Endothelial cell of umbilical vein (primary cell): Measurements from ENCODE around the gene OR2A14.

Experiments
- CTCF ChIP-seq, 2 donors: IDR thresholded peaks; 1 replicate in 1 of 2; 2 replicates in 1 of 2; pipeline ENCODE4 v1.5.1; 2011; ENCODE audit warnings: low read length in 2 of 2, mild to moderate bottlenecking in 2 of 2, moderate library complexity in 2 of 2, control low read depth in 1 of 2, inconsistent platforms in 1 of 2, low read depth in 1 of 2; ENCODE audit not compliant: insufficient read depth in 1 of 2; ENCODE audit errors: extremely low read depth in 1 of 2
- POLR2A ChIP-seq: IDR thresholded peaks from 2 replicates; pipeline ENCODE4 v1.6.1; 2012; ENCODE audit warnings: low read depth, mild to moderate bottlenecking, control low read depth, low read length

GRCh38 chr7:144130730-144131129 lies 7.8 kb downstream of the OR2A14 start:
- TF ChIP-seq CTCF (IDR thresholded peaks at IDR 0.05; ENCODE audit: extremely low read depth in 1 of 2, insufficient read depth in 1 of 2, low read depth in 1 of 2, low read length in 2 of 2) (no peak), POLR2A (no peak)
